IMR-90 (cell line): Measurements from ENCODE around the gene MAP2K5. TPM values are rescaled to one million over a fixed set of nuclear protein-coding genes. Genes with fewer than 3 reads are reported as not detected.

Experiments
- ATAC-seq: fragments of 200-7000 bp; cut with Tn5 transposase; 2 replicates; pipeline ENCODE4 v1.9.1; 2020; ENCODE audit warnings: low read depth, mild to moderate bottlenecking, moderate library complexity
- BruUV-seq: library from RNA; stranded (reverse); fragments of 400-500 nt; replicated peaks from 2 replicates; lab custom pipeline; 2021; lab: Mats Ljungman, UMichigan
- CTCF ChIA-PET: fragments of 300-600 bp; formaldehyde crosslinking; extraction: SDS; loops from one replicate; lab custom pipeline; 2021; ENCODE audit warnings: antibody characterized with exemption; lab: Yijun Ruan, JAX
- POLR2A ChIA-PET: fragments of 300-600 bp; sonication (Branson Sonifier 250); formaldehyde crosslinking; loops from one replicate; lab custom pipeline; 2022; ENCODE audit warnings: antibody characterized with exemption; ENCODE audit not compliant: unreplicated experiment; lab: Charles Lee
- DNase-seq: peaks from one replicate; pipeline ENCODE4 v3.0.0; 2013
- H2AFZ ChIP-seq: replicated peaks from 2 replicates; pipeline ENCODE3; 2013; ENCODE audit warnings: low read length, mild to moderate bottlenecking; ENCODE audit not compliant: poor library complexity
- H2AK5ac ChIP-seq: 2 replicates; pipeline ENCODE4 v1.6.1; 2013; ENCODE audit warnings: low read depth, low read length, inconsistent platforms
- H2AK9ac ChIP-seq: replicated peaks from 2 replicates; pipeline ENCODE3; 2013; ENCODE audit warnings: mild to moderate bottlenecking, low read depth, low read length, moderate library complexity; ENCODE audit not compliant: poor library complexity
- H2BK120ac ChIP-seq: 2 replicates; pipeline ENCODE4 v1.6.1; 2013; ENCODE audit warnings: low read depth, low read length, inconsistent platforms
- H2BK15ac ChIP-seq: 3 replicates; pipeline ENCODE4 v1.6.1; 2013; ENCODE audit warnings: low read depth, low read length, inconsistent platforms
- H2BK20ac ChIP-seq: 2 replicates; pipeline ENCODE4 v1.6.1; 2013; ENCODE audit warnings: low read depth, mild to moderate bottlenecking, inconsistent platforms, low read length, moderate library complexity
- H2BK5ac ChIP-seq: 2 replicates; pipeline ENCODE4 v1.6.1; 2013; ENCODE audit warnings: mild to moderate bottlenecking, low read depth, low read length, inconsistent platforms; ENCODE audit not compliant: poor library complexity, severe bottlenecking
- H3K14ac ChIP-seq: replicated peaks from 2 replicates; pipeline ENCODE4 v1.6.1; 2013; ENCODE audit warnings: low read depth, low read length, inconsistent platforms
- H3K18ac ChIP-seq: 2 replicates; pipeline ENCODE4 v1.6.1; 2013; ENCODE audit warnings: low read depth, low read length, control low read depth
- H3K23ac ChIP-seq: 2 replicates; pipeline ENCODE4 v1.6.1; 2013; ENCODE audit warnings: low read depth, low read length, inconsistent platforms
- H3K27ac ChIP-seq: 2 replicates; pipeline ENCODE4 v1.5.1; 2013; ENCODE audit warnings: mild to moderate bottlenecking, control low read depth, low read length; ENCODE audit not compliant: insufficient read depth
- H3K27me3 ChIP-seq: 2 replicates; pipeline ENCODE4 v1.6.1; 2013; ENCODE audit warnings: low read length; ENCODE audit not compliant: control insufficient read depth, insufficient read depth
- H3K36me3 ChIP-seq: 2 replicates; pipeline ENCODE4 v1.6.1; 2013; ENCODE audit warnings: low read length, mixed read lengths; ENCODE audit not compliant: control insufficient read depth, insufficient read depth
- H3K4ac ChIP-seq: 2 replicates; pipeline ENCODE4 v1.6.1; 2013; ENCODE audit warnings: low read depth, low read length, inconsistent platforms
- H3K4me1 ChIP-seq: 2 replicates; pipeline ENCODE4 v1.6.1; 2013; ENCODE audit warnings: low read length, mixed read lengths; ENCODE audit not compliant: control insufficient read depth, insufficient read depth
- H3K4me2 ChIP-seq: 2 replicates; pipeline ENCODE4 v1.6.1; 2013; ENCODE audit warnings: low read depth, mild to moderate bottlenecking, control low read depth, low read length, moderate library complexity
- H3K4me3 ChIP-seq: 2 replicates; pipeline ENCODE4 v1.5.1; 2013; ENCODE audit warnings: low read depth, mild to moderate bottlenecking, control low read depth, low read length, moderate library complexity; ENCODE audit not compliant: insufficient read depth
- H3K56ac ChIP-seq: 2 replicates; pipeline ENCODE4 v1.6.1; 2013; ENCODE audit warnings: low read length, inconsistent platforms; ENCODE audit not compliant: insufficient read depth; ENCODE audit errors: extremely low read depth
- H3K79me1 ChIP-seq, 2 experiments: 2 replicates each; pipeline ENCODE4 v1.6.1; 2013; ENCODE audit warnings: low read length in 2 of 2, inconsistent platforms in 1 of 2, low read depth in 1 of 2
- H3K9ac ChIP-seq: 2 replicates; pipeline ENCODE4 v1.6.1; 2013; ENCODE audit warnings: low read depth, low read length, control low read depth
- H3K9me1 ChIP-seq: 2 replicates; pipeline ENCODE4 v1.6.1; 2013; ENCODE audit warnings: low read length, inconsistent platforms; ENCODE audit not compliant: insufficient read depth
- H3K9me3 ChIP-seq: 2 replicates; pipeline ENCODE4 v1.6.1; 2013; ENCODE audit warnings: low read length; ENCODE audit not compliant: control insufficient read depth, insufficient read depth
- H4K20me1 ChIP-seq: 2 replicates; pipeline ENCODE4 v1.6.1; 2013; ENCODE audit warnings: low read length, inconsistent platforms; ENCODE audit not compliant: insufficient read depth
- H4K5ac ChIP-seq: 2 replicates; pipeline ENCODE4 v1.6.1; 2013; ENCODE audit warnings: mild to moderate bottlenecking, low read depth, low read length, control low read depth
- H4K8ac ChIP-seq, 2 experiments: 2 replicates each; pipeline ENCODE4 v1.6.1; 2013; ENCODE audit warnings: low read depth in 2 of 2, low read length in 2 of 2, control low read depth in 1 of 2, inconsistent platforms in 1 of 2
- H4K91ac ChIP-seq: 2 replicates; pipeline ENCODE4 v1.6.1; 2013; ENCODE audit warnings: low read depth, low read length, inconsistent platforms; ENCODE audit not compliant: insufficient read depth
- BHLHE40 ChIP-seq: fragments of 150-350 bp; IDR thresholded peaks from 2 replicates; pipeline ENCODE4 v1.6.1; 2016; ENCODE audit warnings: mild to moderate bottlenecking, low read depth, low read length
- CEBPB ChIP-seq: IDR thresholded peaks from 2 replicates; pipeline ENCODE4 v1.6.1; 2012; ENCODE audit warnings: low read depth, low read length, improper control_type of control experiment
- CHD1 ChIP-seq: IDR thresholded peaks from 2 replicates; pipeline ENCODE4 v1.6.1; 2012; ENCODE audit warnings: low read depth, low read length, improper control_type of control experiment
- CTCF ChIP-seq: conservative IDR thresholded peaks from 2 replicates; pipeline ENCODE4 v1.5.1; 2012; ENCODE audit warnings: mild to moderate bottlenecking, low read depth, low read length, improper control_type of control experiment
- FOS ChIP-seq: fragments of 150-350 bp; IDR thresholded peaks from 2 replicates; pipeline ENCODE4 v1.6.1; 2016; ENCODE audit warnings: low read depth, low read length
- MAFK ChIP-seq: IDR thresholded peaks from 2 replicates; pipeline ENCODE4 v1.6.1; 2012; ENCODE audit warnings: low read depth, low read length, improper control_type of control experiment
- MAZ ChIP-seq: IDR thresholded peaks from 2 replicates; pipeline ENCODE4 v1.6.1; 2012; ENCODE audit warnings: low read depth, mild to moderate bottlenecking, low read length, improper control_type of control experiment, moderate library complexity, borderline replicate concordance
- MXI1 ChIP-seq: IDR thresholded peaks from 2 replicates; pipeline ENCODE4 v1.6.1; 2012; ENCODE audit warnings: low read depth, mild to moderate bottlenecking, low read length, moderate library complexity, borderline replicate concordance
- POLR2A ChIP-seq: IDR thresholded peaks from 2 replicates; pipeline ENCODE4 v1.6.1; 2012; ENCODE audit warnings: mild to moderate bottlenecking, low read depth, low read length
- RAD21 ChIP-seq: IDR thresholded peaks from 2 replicates; pipeline ENCODE4 v1.6.1; 2012; ENCODE audit warnings: low read length, improper control_type of control experiment
- RCOR1 ChIP-seq: IDR thresholded peaks from 2 replicates; pipeline ENCODE4 v1.6.1; 2012; ENCODE audit warnings: mild to moderate bottlenecking, low read length, improper control_type of control experiment; ENCODE audit not compliant: insufficient replicate concordance
- RFX5 ChIP-seq: IDR thresholded peaks from 2 replicates; pipeline ENCODE4 v1.8.0; 2012; ENCODE audit warnings: low read depth, mild to moderate bottlenecking, low read length, moderate library complexity
- SMC3 ChIP-seq: fragments of 150-350 bp; IDR thresholded peaks from 2 replicates; pipeline ENCODE4 v1.6.1; 2016; ENCODE audit warnings: low read depth, mild to moderate bottlenecking, antibody characterized with exemption, low read length, moderate library complexity
- USF2 ChIP-seq: fragments of 150-350 bp; IDR thresholded peaks from 2 replicates; pipeline ENCODE4 v1.6.1; 2017; ENCODE audit warnings: mild to moderate bottlenecking, antibody characterized with exemption, low read length, low read depth
- WGBS, 2 experiments: methylation state at CpG; one replicate each; pipeline versions ENCODE4 v1.1.5 to v1.1.7; 2013; ENCODE audit warnings: missing lambda C conversion rate in 2 of 2; ENCODE audit not compliant: insufficient read length in 1 of 2; ENCODE audit errors: extremely low coverage in 2 of 2; 5-methylcytosine and 5-hydroxymethylcytosine counted together
- dilution Hi-C: fragments of 300-500 bp; cut with HindIII; formaldehyde crosslinking; loops from one replicate; pipeline ENCODE4 v1.14.3; 2018; ENCODE audit warnings: low sequenced_read_pairs; ENCODE audit not compliant: unreplicated experiment
- in situ Hi-C: fragments of 300-500 bp; cut with MboI; formaldehyde crosslinking; loops from 3 replicates; pipeline ENCODE4 v1.14.3; 2019; ENCODE audit warnings: low sequenced_read_pairs, inconsistent platforms, mixed read lengths
- intact Hi-C: fragments of 100-400 bp; cut with micrococcal nuclease; formaldehyde crosslinking; loops from 2 replicates; pipeline ENCODE4 v1.10.0; 2022
- polyA plus RNA-seq, 3 experiments: library from polyadenylated mRNA; depleted of rRNA; stranded (reverse); fragments of >200 nt; gene quantifications; 2 replicates each; pipeline ENCODE4 v1.2.3, GENCODE V29; 2012; ENCODE audit warnings: low replicate concordance in 1 of 3
- total RNA-seq: library from RNA; depleted of rRNA; stranded (reverse); fragments of >200 nt; gene quantifications from 2 replicates; pipeline ENCODE4 v1.2.3, GENCODE V29; 2012

MAP2K5 gene
- total and polyA plus RNA-seq, 2 of the 4 experiments (the other 2 are of a cell fraction): 1.6 to 6.1 TPM

GRCh38 chr15:67825881-67826716, 283.6 kb downstream of the MAP2K5 start:
- ATAC-seq: no peak
- Histone ChIP-seq H2BK120ac (no peak overlapping the region), H3K4me1 (peaks cover 3% of the 10 kb centered on the region; the same call in 1 of the 2 replicates), H4K8ac (no peak overlapping the region), H3K27ac (no peak overlapping the region), H2BK15ac (no peak overlapping the region), H2BK20ac (no peak overlapping the region), H3K18ac (no peak overlapping the region), H3K23ac (peak overlapping the region; percentile 51; the same call in 1 of the 2 replicates), H3K4me3 (no peak overlapping the region), H2AK9ac (no peak overlapping the region), H3K9ac (no peak overlapping the region), H3K4ac (no peak overlapping the region), H3K14ac (no peak overlapping the region), H3K9me3 (peaks cover 17% of the 10 kb centered on the region), H3K56ac (no peak overlapping the region), H2AFZ (peak overlapping the region; percentile 49), H4K20me1 (peaks cover 28% of the 10 kb centered on the region), H3K36me3 (no peaks in the 10 kb centered on the region), H3K4me2 (peak overlapping the region; percentile 31; the same call in 1 of the 2 replicates), H3K27me3 (peaks cover 95% of the 10 kb centered on the region), H2AK5ac (no peak overlapping the region), H3K79me1 (no peaks in the 10 kb centered on the region), H4K5ac (no peak overlapping the region), H2BK5ac (no peak overlapping the region), H4K91ac (no peak overlapping the region), H3K9me1 (no peaks in the 10 kb centered on the region; the same call in 1 of the 2 replicates)
- CTCF ChIA-PET: interaction anchor here (1.0 kb wide), 1 partner anchor 325 kb away, joined by 4 read pairs; no protein-coding TSS in a partner anchor
- no peak for DNase-seq
- dilution Hi-C loops: no loop called here
- POLR2A ChIA-PET: no interaction called here
- in situ Hi-C loops: no loop called here
- BruUV-seq: no TSS peak
- intact Hi-C loops: no loop called here
- WGBS, 2 experiments: 6% methylated on average over 59 of the region's 77 CpGs; no CpG with 5 or more reads in 1 of the 2 experiments
- TF ChIP-seq FOS (no peak), MAFK (no peak), RCOR1 (no peak), RAD21 (no peak), BHLHE40 (no peak), SMC3 (no peak), USF2 (no peak), MAZ (no peak), CHD1 (no peak), CEBPB (no peak), CTCF (no peak), POLR2A (no peak), RFX5 (no peak), MXI1 (no peak)
